SK-N-SH treated with all-trans-retinoic acid at 6 μM for 48 hours (cell line): ENCODE data around the gene FMR1NB.

Experiments used
- ARNTL ChIP-seq: fragments of 450-650 bp; formaldehyde crosslinking; IDR thresholded peaks from 2 replicates; pipeline ENCODE4 v1.5.0; 2020; ENCODE audit warnings: low read depth, mild to moderate bottlenecking, moderate library complexity, borderline replicate concordance
- BACH2 ChIP-seq: fragments of 250-450 bp; sonication (Bioruptor Pico); IDR thresholded peaks from 2 replicates; pipeline ENCODE4 v1.9.0; 2021; ENCODE audit warnings: mild to moderate bottlenecking, borderline replicate concordance
- CREB5 ChIP-seq: fragments of 250-450 bp; sonication (Bioruptor Pico); IDR thresholded peaks from 2 replicates; pipeline ENCODE4 v1.5.1; 2020; ENCODE audit warnings: low read depth, mild to moderate bottlenecking, moderate library complexity
- ESRRG ChIP-seq: fragments of 250-450 bp; sonication (Bioruptor Pico); IDR thresholded peaks from 2 replicates; pipeline ENCODE4 v1.6.1; 2021; ENCODE audit warnings: mild to moderate bottlenecking
- PATZ1 ChIP-seq: fragments of 250-450 bp; sonication (Bioruptor Pico); IDR thresholded peaks from 2 replicates; pipeline ENCODE4 v1.8.0; 2020; ENCODE audit warnings: mild to moderate bottlenecking, moderate library complexity, borderline replicate concordance
- PPARA ChIP-seq: fragments of 250-450 bp; sonication (Bioruptor Pico); IDR thresholded peaks from 2 replicates; pipeline ENCODE4 v1.5.0; 2020; ENCODE audit warnings: mild to moderate bottlenecking, borderline replicate concordance
- RARB ChIP-seq: fragments of 250-450 bp; sonication (Bioruptor Pico); IDR thresholded peaks from 2 replicates; pipeline ENCODE4 v1.8.0; 2021; ENCODE audit warnings: mild to moderate bottlenecking, moderate library complexity
- TCF4 ChIP-seq: fragments of 250-450 bp; sonication (Bioruptor Pico); IDR thresholded peaks from 2 replicates; pipeline ENCODE4 v1.8.0; 2021; ENCODE audit warnings: mild to moderate bottlenecking, moderate library complexity, borderline replicate concordance
- ZFP30 ChIP-seq: fragments of 450-650 bp; formaldehyde crosslinking; IDR thresholded peaks from 2 replicates; pipeline ENCODE4 v1.5.0; 2022; ENCODE audit warnings: mild to moderate bottlenecking, moderate library complexity
- ZNF70 ChIP-seq: fragments of 450-650 bp; formaldehyde crosslinking; IDR thresholded peaks from 2 replicates; pipeline ENCODE4 v1.5.0; 2020; ENCODE audit warnings: mild to moderate bottlenecking, moderate library complexity
- TF ChIP-seq, protein P1 (sequence below): fragments of 250-450 bp; sonication (Bioruptor Pico); IDR thresholded peaks from 2 replicates; pipeline ENCODE4 v1.5.0; 2020; ENCODE audit warnings: mild to moderate bottlenecking, moderate library complexity

- TF ChIP-seq PATZ1 (CRISPR knock-in tag) (no peak), ZFP30 (CRISPR knock-in tag) (no peak), RARB (no peak), ZNF70 (CRISPR knock-in tag) (no peak), ESRRG (CRISPR knock-in tag) (no peak), BACH2 (CRISPR knock-in tag) (no peak), TCF4 (CRISPR knock-in tag) (no peak), CREB5 (CRISPR knock-in tag) (no peak), ARNTL (CRISPR knock-in tag) (no peak), PPARA (no peak)
- TF ChIP-seq, protein P1, sequence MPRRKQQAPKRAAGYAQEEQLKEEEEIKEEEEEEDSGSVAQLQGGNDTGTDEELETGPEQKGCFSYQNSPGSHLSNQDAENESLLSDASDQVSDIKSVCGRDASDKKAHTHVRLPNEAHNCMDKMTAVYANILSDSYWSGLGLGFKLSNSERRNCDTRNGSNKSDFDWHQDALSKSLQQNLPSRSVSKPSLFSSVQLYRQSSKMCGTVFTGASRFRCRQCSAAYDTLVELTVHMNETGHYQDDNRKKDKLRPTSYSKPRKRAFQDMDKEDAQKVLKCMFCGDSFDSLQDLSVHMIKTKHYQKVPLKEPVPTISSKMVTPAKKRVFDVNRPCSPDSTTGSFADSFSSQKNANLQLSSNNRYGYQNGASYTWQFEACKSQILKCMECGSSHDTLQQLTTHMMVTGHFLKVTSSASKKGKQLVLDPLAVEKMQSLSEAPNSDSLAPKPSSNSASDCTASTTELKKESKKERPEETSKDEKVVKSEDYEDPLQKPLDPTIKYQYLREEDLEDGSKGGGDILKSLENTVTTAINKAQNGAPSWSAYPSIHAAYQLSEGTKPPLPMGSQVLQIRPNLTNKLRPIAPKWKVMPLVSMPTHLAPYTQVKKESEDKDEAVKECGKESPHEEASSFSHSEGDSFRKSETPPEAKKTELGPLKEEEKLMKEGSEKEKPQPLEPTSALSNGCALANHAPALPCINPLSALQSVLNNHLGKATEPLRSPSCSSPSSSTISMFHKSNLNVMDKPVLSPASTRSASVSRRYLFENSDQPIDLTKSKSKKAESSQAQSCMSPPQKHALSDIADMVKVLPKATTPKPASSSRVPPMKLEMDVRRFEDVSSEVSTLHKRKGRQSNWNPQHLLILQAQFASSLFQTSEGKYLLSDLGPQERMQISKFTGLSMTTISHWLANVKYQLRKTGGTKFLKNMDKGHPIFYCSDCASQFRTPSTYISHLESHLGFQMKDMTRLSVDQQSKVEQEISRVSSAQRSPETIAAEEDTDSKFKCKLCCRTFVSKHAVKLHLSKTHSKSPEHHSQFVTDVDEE (CRISPR knock-in tag), result no peak
These were observed 22.8 kb upstream of the FMR1NB start for GRCh38 chrX:147958291-147958690.
